Stimulated activated CD4-positive, alpha-beta T cell treated with anti-CD3 and anti-CD28 coated beads, Interleukin-12 subunit alpha, Interleukin-12 subunit beta, amount 100 ng/mL, for 48 hours (primary cell): Measurements from ENCODE around the gene S100A2.
A peak's percentile ranks its signal among the peaks of the same experiment; 100 is the strongest.
"Not testable (repeated sequence)": the region's sequence is repeated elsewhere in the genome, so short reads cannot be mapped to it uniquely, and the experiment has no call there.

ENCODE experiments used
- DNase-seq, 3 donors: peaks; one replicate each; pipeline ENCODE4 v3.0.0-alpha.2; 2020; ENCODE audit warnings: low read depth in 2 of 3, low spot score in 1 of 3

Gene S100A2

DNA sequence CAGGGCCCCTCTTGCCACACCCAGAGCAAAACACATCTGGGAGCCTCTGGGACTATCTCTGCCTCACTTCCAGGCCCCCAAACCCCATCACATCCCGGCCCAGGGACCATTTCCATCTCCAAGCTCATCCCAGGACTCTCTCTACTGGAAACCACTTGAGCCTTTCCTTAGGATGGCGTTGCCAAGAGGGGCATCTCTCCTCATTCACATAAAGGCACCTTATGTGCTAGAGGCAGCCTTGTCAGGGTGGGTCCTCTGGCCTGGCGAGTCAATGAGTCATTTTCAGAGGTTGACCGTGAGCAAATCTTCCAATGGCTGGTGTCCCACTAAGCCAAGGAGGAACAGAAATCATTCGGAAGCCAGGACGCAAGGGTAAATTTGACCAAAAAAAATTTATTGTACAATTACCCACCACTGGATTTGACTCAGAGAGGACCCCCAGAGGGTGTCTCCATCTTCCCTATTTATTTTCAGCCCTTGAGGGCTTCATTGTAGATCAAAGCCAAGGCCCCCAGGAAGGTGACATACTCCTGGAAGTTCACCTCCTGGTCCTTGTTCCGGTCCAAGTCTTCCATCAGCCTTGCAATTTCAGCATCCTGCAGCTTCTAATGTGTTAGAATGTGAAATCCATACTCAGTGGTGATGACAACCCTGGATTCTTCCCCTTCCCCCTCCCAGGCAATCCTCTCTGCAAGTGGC lies 31.3 kb downstream of the S100A2 start:
- no peak for DNase-seq

DNA sequence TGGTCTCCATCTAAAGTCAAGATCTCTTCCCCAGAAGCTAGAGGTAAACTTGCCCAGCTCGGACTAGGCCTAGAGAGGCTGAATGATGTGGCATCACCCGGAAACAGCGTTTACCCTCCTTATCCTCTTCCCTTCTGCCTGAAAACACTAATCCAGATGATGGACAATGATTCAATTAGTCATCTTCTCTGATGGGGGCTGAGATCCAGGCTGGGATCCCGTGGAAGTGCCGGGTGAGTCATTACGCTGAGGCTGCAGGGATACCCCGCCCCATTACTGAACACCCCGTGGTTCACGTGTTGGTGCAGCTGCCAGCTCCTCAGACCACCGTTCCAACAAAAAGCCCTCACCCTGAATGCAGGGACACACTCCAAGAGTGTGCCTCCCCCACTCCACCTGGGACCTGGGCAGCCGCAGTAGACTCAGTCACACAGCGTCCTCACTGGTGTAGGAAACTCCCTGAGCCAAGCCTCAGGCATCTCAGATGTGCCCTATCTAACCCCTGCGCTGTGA lies 31.9 kb downstream of the S100A2 start:
- no peak for DNase-seq

DNA sequence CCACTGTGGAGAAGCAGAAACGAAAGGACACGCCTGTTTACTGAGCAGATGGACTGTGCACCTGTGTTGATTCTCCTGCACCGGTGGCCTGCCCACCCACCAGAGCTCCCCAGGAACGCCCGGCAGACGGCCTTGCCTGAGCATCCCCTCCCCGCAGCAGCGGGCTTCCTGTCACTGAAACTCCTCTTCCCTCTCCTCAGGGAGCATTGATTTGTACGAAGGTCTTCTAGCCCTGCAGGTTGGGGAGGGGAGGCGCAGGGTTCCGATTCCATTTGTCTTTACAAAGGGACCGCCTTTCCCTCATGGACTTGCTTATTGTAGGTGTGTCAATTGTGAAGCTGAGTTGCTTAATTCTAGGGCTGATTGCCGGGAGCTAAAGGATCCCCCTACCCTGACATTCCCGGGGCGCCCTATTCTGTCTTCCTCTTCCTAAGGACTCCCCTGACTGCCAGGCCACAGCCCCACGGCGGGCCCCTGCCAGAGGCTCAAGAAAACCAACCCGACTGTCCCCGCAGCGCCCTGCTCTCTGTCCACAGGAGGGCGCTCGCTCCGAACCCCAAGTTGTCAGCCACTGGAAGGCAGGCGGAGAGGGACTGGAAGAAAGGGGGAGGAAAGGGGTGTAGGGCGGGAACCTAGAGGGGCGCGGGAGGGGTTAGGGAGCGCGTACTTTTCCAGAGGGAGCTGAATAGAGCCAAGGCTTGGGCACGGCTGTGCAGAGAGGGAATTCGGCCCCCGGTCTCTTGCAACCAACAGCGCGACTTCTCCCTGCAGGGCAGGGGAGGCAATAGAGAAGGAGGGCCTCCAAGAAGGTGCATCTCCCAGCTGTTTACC lies 32.7 kb downstream of the S100A2 start:
- DNase-seq, result peak; percentile 66 to 71 (median 71)

DNA sequence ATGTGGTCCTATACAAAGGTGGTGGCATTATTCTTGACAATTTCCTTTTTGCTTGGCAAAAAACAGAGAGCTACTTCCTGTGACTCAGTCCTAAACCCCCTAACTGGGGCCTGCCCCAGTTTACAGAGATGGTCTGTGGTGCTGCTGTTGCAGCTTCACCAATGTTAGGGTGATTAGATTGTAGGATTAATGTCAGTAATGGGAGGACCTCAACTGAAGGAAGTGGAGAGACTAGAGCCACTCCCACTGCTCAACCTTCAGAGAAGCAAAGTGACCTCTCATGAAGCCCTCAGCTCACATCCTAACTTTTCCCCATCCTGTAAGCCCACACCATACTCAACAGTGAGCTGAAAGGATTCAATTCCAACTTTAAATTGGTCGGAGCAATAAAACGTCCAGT lies 33.5 kb downstream of the S100A2 start:
- no peak for DNase-seq

DNA sequence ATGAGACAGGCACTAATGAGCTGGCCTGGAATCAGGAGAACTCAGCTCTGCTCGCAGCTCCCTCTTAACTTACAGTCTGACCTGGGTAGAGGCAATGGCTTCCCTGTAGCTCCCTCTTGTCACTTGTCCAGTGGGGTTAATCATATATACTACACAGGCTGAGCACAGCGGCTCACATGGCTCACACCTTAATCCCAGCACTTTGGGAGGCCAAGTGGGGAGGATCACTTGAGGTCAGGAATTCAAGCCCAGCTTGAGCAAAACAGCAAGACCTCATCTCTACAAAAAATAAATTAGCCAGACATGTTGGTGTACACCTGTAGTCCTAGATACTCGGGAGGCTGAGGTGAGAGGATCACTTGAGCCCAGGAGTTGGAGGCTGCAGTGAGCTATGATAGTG lies 34.0 kb downstream of the S100A2 start:
- no peak for DNase-seq

DNA sequence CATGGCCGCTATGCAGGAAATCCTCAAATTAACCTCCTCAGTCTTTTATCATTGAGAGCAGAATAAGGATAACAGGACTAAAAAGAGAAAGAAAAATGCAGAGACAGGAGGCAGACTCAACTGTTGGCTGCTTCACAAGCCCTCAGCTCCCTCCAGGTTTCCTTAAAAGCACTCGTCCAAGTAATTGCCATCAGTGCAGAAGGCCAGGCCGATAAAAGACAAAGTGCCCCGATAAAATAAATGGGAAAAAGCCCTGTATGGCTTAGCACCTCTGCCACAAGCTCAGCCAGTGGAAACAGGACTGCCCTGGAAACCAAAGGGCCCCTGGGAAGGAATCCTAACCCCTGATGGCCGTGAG lies 38.0 kb downstream of the S100A2 start:
- DNase-seq, result no peak

DNA sequence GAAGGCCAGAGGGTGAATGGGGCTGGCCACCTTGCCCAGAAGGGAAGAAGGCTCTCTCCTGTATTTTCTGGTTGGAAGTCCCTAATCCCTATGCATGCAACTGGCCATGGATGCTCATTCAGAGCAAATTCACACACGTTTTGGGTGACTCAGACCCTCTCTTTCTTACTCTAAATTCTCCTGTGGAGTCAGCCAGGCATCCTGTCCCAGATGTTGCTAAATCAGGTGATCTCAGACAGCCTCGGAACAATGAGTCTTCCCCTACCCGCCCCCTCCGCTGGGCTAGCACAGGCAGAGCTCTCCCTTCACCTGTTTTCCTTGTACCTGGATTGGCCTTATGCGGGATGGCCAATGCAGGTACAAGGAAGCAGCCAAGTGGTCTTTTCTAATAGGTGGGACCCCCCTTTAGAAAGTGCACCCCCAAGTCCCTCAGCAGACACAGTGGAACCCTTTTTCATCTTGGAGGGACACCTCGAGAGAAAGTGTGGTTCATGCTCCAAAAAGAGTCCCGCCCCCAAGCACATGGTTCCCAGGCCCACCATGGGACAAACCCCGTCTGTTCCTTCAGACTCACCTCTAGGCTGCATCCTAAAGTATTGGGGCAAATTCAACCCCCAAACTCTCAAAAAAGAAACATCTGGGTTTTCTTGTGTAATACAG lies 38.5 kb downstream of the S100A2 start:
- DNase-seq, result no peak

DNA sequence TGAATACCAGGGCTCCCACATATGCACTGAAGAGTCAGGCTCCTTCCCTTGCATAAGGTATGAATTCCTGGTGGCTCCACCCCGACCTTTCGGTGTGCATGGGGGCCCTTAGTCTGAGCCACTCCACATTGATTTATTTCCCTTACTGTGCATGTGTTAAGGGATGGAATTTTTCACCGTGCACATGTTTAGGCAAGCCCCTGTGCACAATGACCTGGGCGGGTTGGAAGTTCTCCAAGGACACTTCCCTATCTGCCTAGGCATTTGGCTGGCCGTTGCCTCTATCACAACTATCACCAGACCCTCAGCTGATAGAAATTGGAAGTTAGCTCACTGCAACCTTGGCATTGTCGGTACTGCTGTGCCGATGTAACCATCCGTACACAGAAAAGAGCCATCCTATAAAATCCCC lies 39.5 kb downstream of the S100A2 start:
- no peak for DNase-seq

DNA sequence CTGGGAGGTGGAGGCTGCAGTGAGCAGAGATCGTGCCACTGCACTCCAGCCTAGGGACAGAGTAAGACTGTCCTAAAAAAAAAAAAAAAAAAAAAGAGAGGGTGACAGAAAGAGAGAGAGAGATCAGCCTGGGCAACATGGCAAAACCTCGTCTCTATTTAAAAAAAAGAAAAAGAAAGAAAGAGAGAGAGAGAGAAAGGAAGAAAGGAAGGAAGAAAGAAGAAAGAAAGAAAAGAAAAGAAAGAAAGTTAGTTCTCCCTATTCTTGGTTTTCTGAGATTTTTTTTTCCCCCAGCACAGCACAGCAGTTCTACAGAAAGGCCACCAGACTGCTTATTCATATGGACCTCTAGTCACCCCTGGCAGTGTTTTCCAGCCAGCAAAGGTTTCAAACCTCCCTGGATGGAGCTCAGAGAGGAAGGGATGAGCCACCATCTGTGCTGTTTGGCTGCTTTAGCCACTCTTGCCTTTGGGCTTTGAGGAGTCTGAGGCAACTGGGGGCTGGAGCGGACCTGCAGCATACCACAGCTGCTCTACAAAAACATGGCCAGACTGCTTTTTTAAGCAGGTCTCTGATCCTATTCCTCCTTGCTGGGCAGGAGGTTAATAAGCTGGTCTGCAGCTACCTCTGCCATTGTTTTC lies 40.4 kb downstream of the S100A2 start:
- no peak for DNase-seq

DNA sequence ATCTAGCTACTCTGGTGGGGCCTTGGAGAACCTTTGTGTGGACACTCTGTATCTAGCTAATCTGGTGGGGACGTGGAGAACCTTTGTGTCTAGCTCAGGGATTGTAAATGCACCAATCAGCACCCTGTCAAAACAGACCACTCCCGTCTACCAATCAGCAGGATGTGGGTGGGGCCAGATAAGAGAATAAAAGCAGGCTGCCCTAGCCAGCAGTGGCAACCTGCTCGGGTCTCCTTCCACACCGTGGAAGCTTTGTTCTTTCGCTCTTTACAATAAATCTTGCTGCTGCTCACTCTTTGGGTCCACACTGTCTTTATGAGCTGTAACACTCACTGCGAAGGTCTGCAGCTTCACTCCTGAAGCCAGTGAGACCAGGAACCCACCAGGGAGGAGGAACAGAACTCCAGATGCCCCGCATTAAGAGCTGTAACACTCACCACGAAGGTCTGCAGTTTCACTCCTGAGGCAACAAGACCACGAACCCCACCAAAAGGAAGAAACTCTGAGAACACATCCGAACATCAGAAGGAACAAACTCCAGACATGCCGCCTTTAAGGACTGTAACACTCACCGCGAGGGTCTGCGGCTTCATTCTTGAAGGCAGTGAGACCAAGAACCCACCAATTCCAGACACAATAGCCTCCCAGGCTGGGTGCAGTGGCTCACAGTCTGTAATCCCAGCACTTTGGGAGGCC lies 43.1 kb downstream of the S100A2 start:
- DNase-seq, result not testable (repeated sequence)

DNA sequence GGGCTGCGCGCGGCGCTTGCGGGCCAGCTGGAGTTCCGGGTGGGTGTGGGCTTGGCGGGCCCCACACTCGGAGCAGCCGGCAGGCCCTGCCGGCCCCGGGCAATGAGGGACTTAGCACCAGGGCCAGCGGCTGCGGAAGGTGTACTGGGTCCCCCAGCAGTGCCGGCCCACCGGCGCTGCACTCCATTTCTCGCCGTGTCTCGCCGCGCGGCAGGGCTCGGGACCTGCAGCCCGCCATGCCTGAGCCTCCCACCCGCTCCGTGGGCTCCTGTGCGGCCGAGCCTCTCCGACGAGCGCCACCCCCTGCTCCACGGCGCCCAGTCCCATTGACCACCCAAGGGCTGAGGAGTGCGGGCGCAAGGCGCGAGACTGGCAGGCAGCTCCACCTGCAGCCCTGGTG lies 43.8 kb downstream of the S100A2 start:
- not testable (repeated sequence) for DNase-seq

DNA sequence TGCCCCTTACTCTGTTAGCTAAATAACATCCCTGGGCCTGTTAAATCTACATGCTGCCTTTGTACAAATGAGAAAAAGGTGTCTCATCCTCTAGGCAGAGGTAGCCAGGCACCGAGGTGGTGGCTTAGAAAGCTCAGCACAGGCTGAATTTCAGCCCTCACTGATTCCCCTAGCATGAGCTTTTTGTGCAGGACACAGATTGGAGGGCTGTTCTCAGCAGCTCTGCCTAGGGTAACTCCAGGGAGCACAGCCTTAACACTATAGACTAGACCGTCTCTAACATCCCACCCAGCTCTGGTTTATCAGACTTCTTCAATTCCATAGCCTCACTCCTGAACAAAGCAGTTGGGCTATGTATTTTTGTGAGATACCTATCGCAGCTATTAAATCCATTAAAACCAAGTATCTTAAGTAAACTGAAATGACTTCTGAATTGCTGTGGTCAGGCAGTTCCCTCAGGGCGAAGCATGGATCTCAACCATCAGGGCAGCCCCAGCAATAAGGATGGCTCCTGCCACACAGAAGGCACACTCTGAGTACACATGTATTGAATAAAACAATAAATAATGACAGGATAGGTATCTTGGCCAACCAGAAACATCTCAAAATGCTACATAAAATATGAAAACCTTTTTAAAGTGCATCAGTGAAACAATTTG lies 44.7 kb downstream of the S100A2 start:
- no peak for DNase-seq

DNA sequence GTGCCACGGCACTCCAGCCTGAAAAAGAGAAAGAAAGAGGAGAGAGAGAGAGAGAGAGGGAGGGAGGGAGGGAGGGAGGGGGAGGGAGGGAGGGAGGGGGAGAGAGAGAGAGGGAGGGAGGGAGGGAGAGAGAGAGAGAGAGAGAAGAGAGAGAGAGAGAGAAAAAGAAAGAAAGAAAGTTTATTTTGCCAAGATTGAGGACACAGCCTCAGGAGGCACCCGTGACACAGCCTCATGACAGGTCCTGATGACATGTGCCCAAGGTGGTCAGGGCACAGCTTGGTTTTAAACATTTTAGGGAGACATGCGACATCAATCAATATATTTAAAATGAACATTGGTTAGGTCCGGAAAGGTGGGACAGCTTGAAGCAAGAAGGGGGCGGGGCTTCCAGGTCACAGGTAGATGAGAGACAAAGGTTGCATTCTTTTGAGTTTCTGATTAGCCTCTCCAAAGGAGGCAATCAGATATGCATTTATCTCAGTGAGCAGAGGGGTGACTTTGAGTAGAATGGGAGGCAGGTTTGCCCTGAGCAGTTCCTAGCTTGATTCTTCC lies 45.4 kb downstream of the S100A2 start:
- DNase-seq, result not testable (repeated sequence)

DNA sequence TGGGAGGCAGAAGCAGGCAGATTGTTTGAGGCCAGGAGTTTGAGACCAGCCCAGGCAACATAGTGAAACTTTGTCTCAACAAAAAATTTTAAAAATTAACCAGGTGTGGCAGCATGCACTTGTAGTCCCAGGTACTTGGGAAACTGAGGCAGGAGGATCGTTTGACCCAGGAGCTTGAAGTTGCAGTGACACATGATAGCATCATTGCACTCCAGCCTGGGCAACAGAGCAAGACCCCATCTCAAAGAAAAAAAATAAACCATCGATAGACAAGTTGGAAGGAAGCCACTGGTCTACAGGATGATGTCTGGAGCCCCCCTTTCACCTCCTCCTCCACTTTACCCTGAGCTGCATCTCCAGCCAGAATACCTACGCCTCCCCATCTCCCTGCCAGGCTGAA lies 46.4 kb downstream of the S100A2 start:
- no peak for DNase-seq

DNA sequence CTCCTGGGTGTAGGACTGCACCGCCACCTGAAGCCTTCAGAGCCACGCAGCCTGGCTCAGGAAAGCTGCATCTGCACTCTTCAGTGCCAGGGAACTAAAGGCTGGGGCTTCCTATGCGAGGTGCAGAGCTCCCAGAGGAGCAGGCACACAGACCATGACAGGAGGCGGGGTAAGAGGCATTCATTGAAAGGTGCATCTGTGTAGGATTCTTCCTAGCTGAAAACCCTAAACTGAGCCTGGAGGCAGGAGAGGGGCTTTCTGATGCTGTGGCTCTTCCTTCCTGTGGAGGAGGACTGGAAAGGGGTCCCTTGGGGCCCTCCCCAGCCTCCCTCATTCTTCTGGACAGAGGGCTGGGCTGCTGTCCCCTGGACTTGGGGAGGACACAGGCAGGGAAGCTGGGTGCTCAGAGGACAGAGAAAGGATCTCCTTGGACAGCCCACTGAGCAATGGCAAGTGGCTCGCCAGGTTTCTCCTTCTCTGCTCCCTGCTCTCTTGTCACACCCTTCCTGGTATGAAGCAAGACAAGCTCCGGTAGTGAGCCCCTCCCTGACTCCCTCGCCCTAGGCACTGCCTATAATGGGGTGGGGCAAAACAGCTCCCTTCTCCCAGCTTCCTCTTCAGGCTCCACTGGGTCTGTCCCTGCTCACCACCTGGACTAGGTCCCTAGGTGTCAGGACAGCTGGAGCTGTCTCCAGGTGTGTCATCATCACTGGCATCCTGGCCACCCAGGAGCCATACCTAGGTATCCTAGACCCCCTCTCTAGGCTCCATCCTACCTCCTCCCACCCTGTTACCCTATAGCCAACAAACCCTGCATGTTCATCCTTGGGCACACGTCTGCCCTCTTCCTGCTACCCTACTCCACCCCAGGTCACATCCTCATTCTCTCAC lies 49.9 kb downstream of the S100A2 start:
- no peak for DNase-seq

DNA sequence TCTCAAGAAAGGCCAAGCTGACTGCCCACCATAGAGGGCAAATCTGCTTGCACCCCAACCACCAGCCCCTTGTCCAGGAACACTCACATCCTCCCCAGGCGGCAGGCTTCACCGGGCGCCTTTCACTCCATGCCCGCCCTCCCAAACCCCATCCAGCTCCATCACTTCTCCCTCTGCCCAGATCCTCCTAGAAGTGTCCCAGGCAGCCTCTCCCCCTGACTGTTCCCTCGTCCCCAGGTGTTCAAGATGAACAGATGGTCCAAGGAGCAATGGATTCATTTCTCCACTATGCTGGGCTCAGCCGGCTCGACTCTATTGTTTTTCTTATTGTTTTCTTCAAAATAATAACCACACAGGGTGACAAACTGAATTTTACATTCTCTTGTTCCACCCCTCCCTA lies 52.0 kb downstream of the S100A2 start:
- DNase-seq, result no peak

DNA sequence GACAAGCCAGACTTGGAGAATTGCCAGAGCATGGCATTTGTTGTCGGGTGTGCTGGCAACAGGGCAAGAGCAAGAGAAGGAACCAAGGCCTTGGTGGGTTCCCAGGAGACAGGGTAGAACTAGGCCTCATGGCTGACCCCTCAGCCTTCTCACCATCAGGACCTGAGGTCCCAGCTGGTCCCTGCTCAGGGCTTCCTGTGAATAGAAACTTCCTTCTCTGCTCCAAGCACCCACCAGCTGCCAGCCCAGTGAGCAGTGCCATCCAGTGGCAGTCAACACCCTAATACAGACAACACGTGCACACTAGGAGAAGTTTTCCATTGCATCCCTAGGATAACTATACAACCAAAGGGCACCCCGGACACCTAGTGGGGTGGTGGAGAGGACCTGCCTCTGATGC lies 52.6 kb downstream of the S100A2 start:
- DNase-seq, result no peak
